GM23338 (cell line): ENCODE data around the gene NUDT4. TPM values are rescaled to one million over a fixed set of nuclear protein-coding genes. Genes with fewer than 3 reads are reported as not detected.

Experiments
- ATAC-seq: fragments of 200-7000 bp; cut with Tn5 transposase; 3 replicates; pipeline ENCODE4 v1.9.1; 2020
- DNase-seq: peaks from one replicate; pipeline ENCODE4 v3.0.0-alpha.2; 2015; ENCODE audit warnings: low spot score
- H2AFZ ChIP-seq: fragments of 200-600 bp; sonication (generic); 2 replicates; pipeline ENCODE4 v1.8.0; 2016; ENCODE audit warnings: antibody characterized with exemption, mild to moderate bottlenecking, moderate library complexity
- H3F3A ChIP-seq: fragments of 200-600 bp; sonication (generic); replicated peaks from 2 replicates; pipeline ENCODE4 v1.8.0; 2017; ENCODE audit warnings: antibody characterized with exemption, mixed run types, low read depth
- H3K27ac ChIP-seq: fragments of 200-600 bp; sonication (generic); 2 replicates; pipeline ENCODE4 v1.6.1; 2016; ENCODE audit warnings: low read depth
- H3K27me3 ChIP-seq: fragments of 200-600 bp; sonication (generic); 2 replicates; pipeline ENCODE4 v1.8.0; 2016; ENCODE audit warnings: mild to moderate bottlenecking, mixed run types, moderate library complexity; ENCODE audit not compliant: insufficient read depth
- H3K36me3 ChIP-seq: fragments of 200-600 bp; sonication (generic); 2 replicates; pipeline ENCODE4 v1.8.0; 2016; ENCODE audit warnings: mild to moderate bottlenecking; ENCODE audit not compliant: insufficient read depth
- H3K4me1 ChIP-seq: fragments of 200-600 bp; sonication (generic); 2 replicates; pipeline ENCODE4 v1.8.0; 2016; ENCODE audit warnings: mild to moderate bottlenecking, moderate library complexity; ENCODE audit not compliant: insufficient read depth
- H3K4me2 ChIP-seq: fragments of 200-600 bp; sonication (generic); 2 replicates; pipeline ENCODE4 v1.7.1; 2017; ENCODE audit warnings: mixed run types
- H3K4me3 ChIP-seq: fragments of 200-600 bp; sonication (generic); 2 replicates; pipeline ENCODE4 v1.6.1; 2016; ENCODE audit warnings: mixed run types
- H3K79me2 ChIP-seq: fragments of 200-600 bp; sonication (generic); replicated peaks from 2 replicates; pipeline ENCODE4 v1.8.0; 2017; ENCODE audit warnings: mild to moderate bottlenecking; ENCODE audit not compliant: insufficient read depth
- H3K9me2 ChIP-seq: fragments of 200-600 bp; sonication (generic); 2 replicates; pipeline ENCODE4 v1.8.0; 2017; ENCODE audit not compliant: insufficient read depth
- H4K20me1 ChIP-seq: fragments of 200-600 bp; sonication (generic); replicated peaks from 2 replicates; pipeline ENCODE4 v1.8.0; 2017; ENCODE audit warnings: mild to moderate bottlenecking; ENCODE audit not compliant: insufficient read depth
- H3K27ac Mint-ChIP-seq: 2 replicates; pipeline ENCODE4 v1.8.0; 2020; ENCODE audit warnings: inconsistent platforms, mild to moderate bottlenecking, moderate library complexity, mixed read lengths
- H3K27me3 Mint-ChIP-seq: 3 replicates; pipeline ENCODE4 v1.8.0; 2022; ENCODE audit warnings: low read depth, mild to moderate bottlenecking, moderate library complexity, mixed read lengths, inconsistent platforms; ENCODE audit not compliant: insufficient read depth, poor library complexity
- H3K36me3 Mint-ChIP-seq: 3 replicates; pipeline ENCODE4 v1.8.0; 2021; ENCODE audit warnings: low read depth, mild to moderate bottlenecking, inconsistent platforms, moderate library complexity, mixed read lengths
- H3K4me1 Mint-ChIP-seq: 3 replicates; pipeline ENCODE4 v1.8.0; 2020; ENCODE audit warnings: mild to moderate bottlenecking, inconsistent platforms, mixed read lengths
- H3K4me3 Mint-ChIP-seq: 3 replicates; pipeline ENCODE4 v1.8.0; 2021; ENCODE audit warnings: moderate library complexity, mild to moderate bottlenecking, inconsistent platforms, mixed read lengths
- H3K9me3 Mint-ChIP-seq: 3 replicates; pipeline ENCODE4 v1.8.0; 2020; ENCODE audit warnings: moderate library complexity, mild to moderate bottlenecking, inconsistent platforms, mixed read lengths
- CREB1 ChIP-seq: fragments of 250-450 bp; sonication (Bioruptor Pico); IDR thresholded peaks from 2 replicates; pipeline ENCODE4 v1.5.0; 2020; ENCODE audit warnings: low read depth, mild to moderate bottlenecking, moderate library complexity
- EZH2phosphoT487 ChIP-seq: fragments of 200-600 bp; sonication (generic); IDR thresholded peaks from one replicate; pipeline ENCODE4 v1.8.1; 2018; ENCODE audit warnings: antibody characterized with exemption; ENCODE audit not compliant: unreplicated experiment
- JUNB ChIP-seq: IDR thresholded peaks from one replicate; pipeline ENCODE4 v1.6.1; 2016; ENCODE audit warnings: antibody characterized with exemption; ENCODE audit not compliant: unreplicated experiment
- NANOG ChIP-seq: IDR thresholded peaks from 2 replicates; pipeline ENCODE4 v1.6.1; 2016; ENCODE audit warnings: antibody characterized with exemption, borderline replicate concordance
- ZNF114 ChIP-seq: fragments of 250-450 bp; sonication (Bioruptor Pico); IDR thresholded peaks from 2 replicates; pipeline ENCODE4 v1.5.0; 2020; ENCODE audit warnings: mild to moderate bottlenecking, moderate library complexity
- ZNF331 ChIP-seq: fragments of 250-450 bp; sonication (Bioruptor Pico); IDR thresholded peaks from 2 replicates; pipeline ENCODE4 v1.5.0; 2020; ENCODE audit warnings: low read depth, mild to moderate bottlenecking, moderate library complexity
- polyA plus RNA-seq: library from polyadenylated mRNA; unstranded; fragments of >200 nt; fragmentation: Nextera tagmentation; extraction: Ambion mirVana; gene quantifications from 2 replicates; pipeline ENCODE4 v1.2.1, GENCODE V29; 2016
- total RNA-seq: library from RNA; depleted of rRNA; stranded (reverse); fragments of >200 nt; shearing (Covaris generic); gene quantifications from 2 replicates; pipeline ENCODE4 v1.2.3, GENCODE V29; 2014
- TF ChIP-seq, protein P1 (sequence below), 2 experiments: fragments of 200-600 bp in 1 of 2; sonication (generic) in 1 of 2; conservative IDR thresholded peaks; 2 replicates each; pipeline versions ENCODE4 v1.5.1 to v1.6.1; 2016 to 2017; ENCODE audit warnings: antibody characterized with exemption in 2 of 2, low read depth in 2 of 2, mild to moderate bottlenecking in 2 of 2, moderate library complexity in 1 of 2
- TF ChIP-seq, protein P2 (sequence below): IDR thresholded peaks from 2 replicates; pipeline ENCODE4 v1.6.1; 2016; ENCODE audit warnings: antibody characterized with exemption
- TF ChIP-seq, protein P3 (sequence below): IDR thresholded peaks from one replicate; pipeline ENCODE4 v1.6.1; 2018; ENCODE audit warnings: antibody characterized with exemption; ENCODE audit not compliant: unreplicated experiment
- TF ChIP-seq, protein P4 (sequence below): fragments of 250-450 bp; sonication (Bioruptor Pico); IDR thresholded peaks from 2 replicates; pipeline ENCODE4 v1.5.0; 2020; ENCODE audit warnings: mild to moderate bottlenecking, moderate library complexity

Gene NUDT4
- total and polyA plus RNA-seq, 2 experiments from 2014 or later: 32.3 to 67.2 TPM

DNA sequence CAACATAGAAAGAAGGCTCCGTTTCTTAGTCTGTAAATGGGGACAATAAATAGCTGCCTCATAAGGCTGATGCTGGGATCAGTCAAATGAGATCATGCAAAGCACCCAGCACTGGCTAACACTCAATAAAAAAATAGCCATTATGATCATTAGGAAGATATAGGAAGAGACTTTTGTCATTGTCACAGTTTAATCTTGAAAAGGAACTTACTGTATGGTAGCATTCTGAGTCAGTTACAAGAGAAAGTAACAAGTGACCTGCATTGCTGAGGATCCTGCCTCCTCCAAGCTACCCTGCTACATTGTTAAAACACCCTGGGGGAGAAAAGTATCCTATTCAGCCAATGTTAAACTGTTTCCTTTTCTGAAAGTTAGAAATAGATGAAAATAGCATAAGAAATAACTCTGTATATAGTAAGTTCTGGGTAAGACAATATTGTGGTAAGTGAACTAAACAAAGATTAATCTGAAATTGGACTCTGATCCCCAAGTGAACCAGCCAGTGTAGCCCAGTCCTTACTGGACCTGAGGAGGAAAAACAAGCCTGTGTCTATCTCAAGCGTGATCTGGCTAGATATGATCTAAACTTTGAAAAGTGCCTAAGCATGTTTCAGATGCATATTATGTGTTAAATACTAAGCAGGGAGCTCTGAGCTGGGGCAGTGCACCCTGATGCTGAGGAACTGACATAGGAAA is 3.6 kb upstream of the NUDT4 start (continued):
- TF ChIP-seq, protein P1, sequence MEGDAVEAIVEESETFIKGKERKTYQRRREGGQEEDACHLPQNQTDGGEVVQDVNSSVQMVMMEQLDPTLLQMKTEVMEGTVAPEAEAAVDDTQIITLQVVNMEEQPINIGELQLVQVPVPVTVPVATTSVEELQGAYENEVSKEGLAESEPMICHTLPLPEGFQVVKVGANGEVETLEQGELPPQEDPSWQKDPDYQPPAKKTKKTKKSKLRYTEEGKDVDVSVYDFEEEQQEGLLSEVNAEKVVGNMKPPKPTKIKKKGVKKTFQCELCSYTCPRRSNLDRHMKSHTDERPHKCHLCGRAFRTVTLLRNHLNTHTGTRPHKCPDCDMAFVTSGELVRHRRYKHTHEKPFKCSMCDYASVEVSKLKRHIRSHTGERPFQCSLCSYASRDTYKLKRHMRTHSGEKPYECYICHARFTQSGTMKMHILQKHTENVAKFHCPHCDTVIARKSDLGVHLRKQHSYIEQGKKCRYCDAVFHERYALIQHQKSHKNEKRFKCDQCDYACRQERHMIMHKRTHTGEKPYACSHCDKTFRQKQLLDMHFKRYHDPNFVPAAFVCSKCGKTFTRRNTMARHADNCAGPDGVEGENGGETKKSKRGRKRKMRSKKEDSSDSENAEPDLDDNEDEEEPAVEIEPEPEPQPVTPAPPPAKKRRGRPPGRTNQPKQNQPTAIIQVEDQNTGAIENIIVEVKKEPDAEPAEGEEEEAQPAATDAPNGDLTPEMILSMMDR (conservative IDR thresholded peaks at IDR 0.05; ENCODE audit: low read depth in 2 of 2): no peak
- TF ChIP-seq NANOG (no peak), JUNB (no peak), ZNF114 (CRISPR knock-in tag) (no peak), CREB1 (no peak), ZNF331 (CRISPR knock-in tag) (no peak)
- TF ChIP-seq, protein P2, sequence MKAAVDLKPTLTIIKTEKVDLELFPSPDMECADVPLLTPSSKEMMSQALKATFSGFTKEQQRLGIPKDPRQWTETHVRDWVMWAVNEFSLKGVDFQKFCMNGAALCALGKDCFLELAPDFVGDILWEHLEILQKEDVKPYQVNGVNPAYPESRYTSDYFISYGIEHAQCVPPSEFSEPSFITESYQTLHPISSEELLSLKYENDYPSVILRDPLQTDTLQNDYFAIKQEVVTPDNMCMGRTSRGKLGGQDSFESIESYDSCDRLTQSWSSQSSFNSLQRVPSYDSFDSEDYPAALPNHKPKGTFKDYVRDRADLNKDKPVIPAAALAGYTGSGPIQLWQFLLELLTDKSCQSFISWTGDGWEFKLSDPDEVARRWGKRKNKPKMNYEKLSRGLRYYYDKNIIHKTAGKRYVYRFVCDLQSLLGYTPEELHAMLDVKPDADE: no peak
- TF ChIP-seq, protein P3, sequence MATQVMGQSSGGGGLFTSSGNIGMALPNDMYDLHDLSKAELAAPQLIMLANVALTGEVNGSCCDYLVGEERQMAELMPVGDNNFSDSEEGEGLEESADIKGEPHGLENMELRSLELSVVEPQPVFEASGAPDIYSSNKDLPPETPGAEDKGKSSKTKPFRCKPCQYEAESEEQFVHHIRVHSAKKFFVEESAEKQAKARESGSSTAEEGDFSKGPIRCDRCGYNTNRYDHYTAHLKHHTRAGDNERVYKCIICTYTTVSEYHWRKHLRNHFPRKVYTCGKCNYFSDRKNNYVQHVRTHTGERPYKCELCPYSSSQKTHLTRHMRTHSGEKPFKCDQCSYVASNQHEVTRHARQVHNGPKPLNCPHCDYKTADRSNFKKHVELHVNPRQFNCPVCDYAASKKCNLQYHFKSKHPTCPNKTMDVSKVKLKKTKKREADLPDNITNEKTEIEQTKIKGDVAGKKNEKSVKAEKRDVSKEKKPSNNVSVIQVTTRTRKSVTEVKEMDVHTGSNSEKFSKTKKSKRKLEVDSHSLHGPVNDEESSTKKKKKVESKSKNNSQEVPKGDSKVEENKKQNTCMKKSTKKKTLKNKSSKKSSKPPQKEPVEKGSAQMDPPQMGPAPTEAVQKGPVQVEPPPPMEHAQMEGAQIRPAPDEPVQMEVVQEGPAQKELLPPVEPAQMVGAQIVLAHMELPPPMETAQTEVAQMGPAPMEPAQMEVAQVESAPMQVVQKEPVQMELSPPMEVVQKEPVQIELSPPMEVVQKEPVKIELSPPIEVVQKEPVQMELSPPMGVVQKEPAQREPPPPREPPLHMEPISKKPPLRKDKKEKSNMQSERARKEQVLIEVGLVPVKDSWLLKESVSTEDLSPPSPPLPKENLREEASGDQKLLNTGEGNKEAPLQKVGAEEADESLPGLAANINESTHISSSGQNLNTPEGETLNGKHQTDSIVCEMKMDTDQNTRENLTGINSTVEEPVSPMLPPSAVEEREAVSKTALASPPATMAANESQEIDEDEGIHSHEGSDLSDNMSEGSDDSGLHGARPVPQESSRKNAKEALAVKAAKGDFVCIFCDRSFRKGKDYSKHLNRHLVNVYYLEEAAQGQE: no peak

DNA sequence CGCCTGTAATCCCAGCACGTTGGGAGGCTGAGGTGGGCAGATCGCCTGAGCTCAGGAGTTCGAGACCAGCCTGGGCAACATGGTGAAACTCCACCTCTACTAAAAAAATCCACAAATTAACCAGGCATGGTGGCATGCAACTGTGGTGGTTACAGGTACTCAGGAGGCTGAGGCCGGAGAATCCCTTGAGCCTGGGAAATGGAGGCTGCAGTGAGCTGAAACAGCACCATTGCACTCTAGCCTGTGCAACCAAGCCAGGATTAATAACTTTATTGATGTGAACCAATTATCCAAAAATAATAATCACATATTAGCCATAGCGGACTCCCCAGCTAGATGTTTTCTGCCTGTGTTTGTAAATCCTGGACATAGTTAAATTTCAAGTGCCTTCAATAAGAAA is 1.8 kb upstream of the NUDT4 start:
- H3K4me1 Mint-ChIP-seq: peaks cover 46% of the 10 kb centered on the region
- H3K4me3 Mint-ChIP-seq: no peak overlapping the region; the same call in 1 of the 3 replicates
- no peak for TF ChIP-seq ZNF331 (CRISPR knock-in tag)
- TF ChIP-seq, protein P4, sequence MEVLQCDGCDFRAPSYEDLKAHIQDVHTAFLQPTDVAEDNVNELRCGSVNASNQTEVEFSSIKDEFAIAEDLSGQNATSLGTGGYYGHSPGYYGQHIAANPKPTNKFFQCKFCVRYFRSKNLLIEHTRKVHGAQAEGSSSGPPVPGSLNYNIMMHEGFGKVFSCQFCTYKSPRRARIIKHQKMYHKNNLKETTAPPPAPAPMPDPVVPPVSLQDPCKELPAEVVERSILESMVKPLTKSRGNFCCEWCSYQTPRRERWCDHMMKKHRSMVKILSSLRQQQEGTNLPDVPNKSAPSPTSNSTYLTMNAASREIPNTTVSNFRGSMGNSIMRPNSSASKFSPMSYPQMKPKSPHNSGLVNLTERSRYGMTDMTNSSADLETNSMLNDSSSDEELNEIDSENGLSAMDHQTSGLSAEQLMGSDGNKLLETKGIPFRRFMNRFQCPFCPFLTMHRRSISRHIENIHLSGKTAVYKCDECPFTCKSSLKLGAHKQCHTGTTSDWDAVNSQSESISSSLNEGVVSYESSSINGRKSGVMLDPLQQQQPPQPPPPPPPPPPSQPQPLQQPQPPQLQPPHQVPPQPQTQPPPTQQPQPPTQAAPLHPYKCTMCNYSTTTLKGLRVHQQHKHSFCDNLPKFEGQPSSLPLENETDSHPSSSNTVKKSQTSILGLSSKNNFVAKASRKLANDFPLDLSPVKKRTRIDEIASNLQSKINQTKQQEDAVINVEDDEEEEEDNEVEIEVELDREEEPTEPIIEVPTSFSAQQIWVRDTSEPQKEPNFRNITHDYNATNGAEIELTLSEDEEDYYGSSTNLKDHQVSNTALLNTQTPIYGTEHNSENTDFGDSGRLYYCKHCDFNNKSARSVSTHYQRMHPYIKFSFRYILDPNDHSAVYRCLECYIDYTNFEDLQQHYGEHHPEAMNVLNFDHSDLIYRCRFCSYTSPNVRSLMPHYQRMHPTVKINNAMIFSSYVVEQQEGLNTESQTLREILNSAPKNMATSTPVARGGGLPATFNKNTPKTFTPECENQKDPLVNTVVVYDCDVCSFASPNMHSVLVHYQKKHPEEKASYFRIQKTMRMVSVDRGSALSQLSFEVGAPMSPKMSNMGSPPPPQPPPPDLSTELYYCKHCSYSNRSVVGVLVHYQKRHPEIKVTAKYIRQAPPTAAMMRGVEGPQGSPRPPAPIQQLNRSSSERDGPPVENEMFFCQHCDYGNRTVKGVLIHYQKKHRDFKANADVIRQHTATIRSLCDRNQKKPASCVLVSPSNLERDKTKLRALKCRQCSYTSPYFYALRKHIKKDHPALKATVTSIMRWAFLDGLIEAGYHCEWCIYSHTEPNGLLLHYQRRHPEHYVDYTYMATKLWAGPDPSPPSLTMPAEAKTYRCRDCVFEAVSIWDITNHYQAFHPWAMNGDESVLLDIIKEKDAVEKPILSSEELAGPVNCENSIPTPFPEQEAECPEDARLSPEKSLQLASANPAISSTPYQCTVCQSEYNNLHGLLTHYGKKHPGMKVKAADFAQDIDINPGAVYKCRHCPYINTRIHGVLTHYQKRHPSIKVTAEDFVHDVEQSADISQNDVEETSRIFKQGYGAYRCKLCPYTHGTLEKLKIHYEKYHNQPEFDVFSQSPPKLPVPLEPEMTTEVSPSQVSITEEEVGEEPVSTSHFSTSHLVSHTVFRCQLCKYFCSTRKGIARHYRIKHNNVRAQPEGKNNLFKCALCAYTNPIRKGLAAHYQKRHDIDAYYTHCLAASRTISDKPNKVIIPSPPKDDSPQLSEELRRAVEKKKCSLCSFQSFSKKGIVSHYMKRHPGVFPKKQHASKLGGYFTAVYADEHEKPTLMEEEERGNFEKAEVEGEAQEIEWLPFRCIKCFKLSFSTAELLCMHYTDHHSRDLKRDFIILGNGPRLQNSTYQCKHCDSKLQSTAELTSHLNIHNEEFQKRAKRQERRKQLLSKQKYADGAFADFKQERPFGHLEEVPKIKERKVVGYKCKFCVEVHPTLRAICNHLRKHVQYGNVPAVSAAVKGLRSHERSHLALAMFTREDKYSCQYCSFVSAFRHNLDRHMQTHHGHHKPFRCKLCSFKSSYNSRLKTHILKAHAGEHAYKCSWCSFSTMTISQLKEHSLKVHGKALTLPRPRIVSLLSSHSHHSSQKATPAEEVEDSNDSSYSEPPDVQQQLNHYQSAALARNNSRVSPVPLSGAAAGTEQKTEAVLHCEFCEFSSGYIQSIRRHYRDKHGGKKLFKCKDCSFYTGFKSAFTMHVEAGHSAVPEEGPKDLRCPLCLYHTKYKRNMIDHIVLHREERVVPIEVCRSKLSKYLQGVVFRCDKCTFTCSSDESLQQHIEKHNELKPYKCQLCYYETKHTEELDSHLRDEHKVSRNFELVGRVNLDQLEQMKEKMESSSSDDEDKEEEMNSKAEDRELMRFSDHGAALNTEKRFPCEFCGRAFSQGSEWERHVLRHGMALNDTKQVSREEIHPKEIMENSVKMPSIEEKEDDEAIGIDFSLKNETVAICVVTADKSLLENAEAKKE: no peak
- TF ChIP-seq EZH2phosphoT487: no peak

More for the DNA sequence above, 1.8 kb upstream of the NUDT4 start:
- Histone ChIP-seq H3K4me3 (peak overlapping the region; percentile 99), H4K20me1 (peaks cover 25% of the 10 kb centered on the region), H3K4me1 (peaks cover 58% of the 10 kb centered on the region), H3K9me2 (no peaks in the 10 kb centered on the region), H3K27ac (0 out of 2 replicates have a peak overlapping the region, but pooled peaks have one; percentile 77), H3K27me3 (no peaks in the 10 kb centered on the region), H3K36me3 (no peaks in the 10 kb centered on the region), H3K4me2 (peak overlapping the region; percentile 88), H3K79me2 (peaks cover 27% of the 10 kb centered on the region), H2AFZ (peak overlapping the region; percentile 44), H3F3A (peaks cover 11% of the 10 kb centered on the region; the same call in 1 of the 2 replicates)
- Mint-ChIP-seq H3K36me3 (peaks cover 8% of the 10 kb centered on the region; the same call in 2 of the 3 replicates), H3K27me3 (peaks cover 14% of the 10 kb centered on the region), H3K27ac (no peak overlapping the region; the same call in 1 of the 2 replicates), H3K9me3 (peaks cover 1% of the 10 kb centered on the region; the same call in 1 of the 3 replicates)
- DNase-seq (no peak), ATAC-seq (no peak)
